Measurements from ENCODE around the gene TLCD3B.
A peak's percentile ranks its signal among the peaks of the same experiment; 100 is the strongest.
"Not testable (repeated sequence)": the region's sequence is repeated elsewhere in the genome, so short reads cannot be mapped to it uniquely, and the experiment has no call there.

Gene TLCD3B

GRCh38 chr16:30027588-30028437, 3.3 kb downstream of the TLCD3B start:
- DNase-seq, result no peak

- DNase-seq, result no peak
Observed at GRCh38 chr16:30026449-30026848, 4.6 kb downstream of the TLCD3B start.

DNA sequence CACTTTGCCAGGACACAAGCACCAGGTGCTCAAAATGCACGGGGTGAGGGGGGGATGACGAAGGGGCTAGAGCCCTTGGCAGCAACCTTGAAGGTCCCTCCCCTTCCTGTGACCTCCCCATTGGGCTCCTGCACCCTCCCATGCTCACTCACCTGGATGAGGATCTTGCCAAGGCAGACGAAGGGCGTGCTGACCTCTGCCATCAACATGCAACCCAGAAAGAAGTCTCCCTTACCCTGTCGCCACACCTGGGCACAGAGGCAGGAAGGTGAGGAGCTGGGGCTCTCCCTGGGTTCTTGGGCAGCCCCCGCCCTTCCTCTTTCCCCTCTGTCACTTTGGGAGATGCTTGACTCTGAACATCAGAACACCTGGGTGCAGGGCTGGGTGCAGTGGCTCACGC, 5.5 kb downstream of the TLCD3B start:
- DNase-seq, result no peak

DNA sequence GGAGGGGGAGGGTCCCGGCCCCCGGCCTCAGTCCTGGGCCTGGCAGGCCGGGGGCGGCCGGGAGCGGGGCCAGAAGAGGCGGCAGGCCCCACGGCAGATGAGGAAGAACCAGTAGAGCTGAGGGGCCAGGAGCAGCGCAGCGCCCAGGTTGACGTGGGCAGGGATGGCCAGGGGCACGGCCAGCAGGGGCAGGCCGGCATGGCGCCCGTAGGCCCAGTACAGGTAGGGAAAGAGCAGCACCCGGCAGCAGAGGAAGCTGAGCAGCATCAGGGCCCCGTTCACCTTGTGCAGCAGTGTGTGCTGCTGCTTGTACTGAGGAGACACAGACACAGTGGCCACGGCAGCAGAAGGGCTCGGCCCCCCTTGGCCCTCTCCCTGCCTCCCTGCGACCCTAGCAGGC, 5.9 kb downstream of the TLCD3B start:
- DNase-seq, result no peak

GRCh38 chr16:30024451-30024850, 6.6 kb downstream of the TLCD3B start:
- no peak for DNase-seq

- DNase-seq, result no peak
Observed at GRCh38 chr16:30023586-30023985, 7.5 kb downstream of the TLCD3B start.

- no peak for DNase-seq
Observed at GRCh38 chr16:30022887-30023286, 8.2 kb downstream of the TLCD3B start, which contains the start of gene C16orf92. C16orf92 (plus strand) TSS chr16:30023198; CDS start chr16:30023341, 143 bp downstream.

GRCh38 chr16:30018731-30019158, 12.3 kb downstream of the TLCD3B start:
- DNase-seq, result no peak

DNA sequence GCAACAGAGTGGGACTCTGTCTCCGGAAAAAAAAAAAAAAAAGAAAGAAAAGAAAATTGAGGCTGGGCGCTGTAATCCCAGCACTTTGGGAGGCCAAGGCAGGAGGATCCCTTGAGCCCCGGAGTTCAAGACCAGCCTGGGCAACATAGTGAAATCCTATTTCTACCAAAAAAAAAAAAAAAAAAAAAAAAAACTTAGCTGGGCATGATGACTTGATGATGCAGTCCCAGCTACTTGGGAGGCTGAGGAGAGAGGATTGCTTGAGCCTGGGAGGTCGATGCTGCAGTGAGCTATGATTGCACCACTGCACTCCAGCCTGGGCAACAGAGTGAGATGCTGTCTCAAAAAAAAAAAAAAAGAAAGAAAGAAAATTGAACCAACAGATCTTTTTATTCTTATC, 13.1 kb downstream of the TLCD3B start:
- not testable (repeated sequence) for DNase-seq

DNA sequence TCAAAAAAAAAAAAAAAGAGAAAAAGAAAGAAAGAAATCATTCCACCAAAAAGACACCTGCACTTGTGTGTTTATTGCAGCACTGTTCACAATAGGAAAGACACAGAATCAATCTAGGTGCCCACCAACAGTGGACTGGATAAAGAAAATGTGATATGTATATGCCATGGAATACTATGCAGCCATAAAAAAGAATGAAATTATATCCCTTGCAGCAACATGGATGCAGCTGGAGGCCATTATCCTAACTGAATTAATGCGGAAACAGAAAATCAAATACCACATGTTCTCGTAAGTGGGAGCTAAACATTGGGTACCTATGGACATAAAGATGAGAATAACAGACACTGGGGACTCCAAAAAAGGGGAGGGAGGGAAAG, 13.8 kb downstream of the TLCD3B start:
- DNase-seq, result no peak

DNA sequence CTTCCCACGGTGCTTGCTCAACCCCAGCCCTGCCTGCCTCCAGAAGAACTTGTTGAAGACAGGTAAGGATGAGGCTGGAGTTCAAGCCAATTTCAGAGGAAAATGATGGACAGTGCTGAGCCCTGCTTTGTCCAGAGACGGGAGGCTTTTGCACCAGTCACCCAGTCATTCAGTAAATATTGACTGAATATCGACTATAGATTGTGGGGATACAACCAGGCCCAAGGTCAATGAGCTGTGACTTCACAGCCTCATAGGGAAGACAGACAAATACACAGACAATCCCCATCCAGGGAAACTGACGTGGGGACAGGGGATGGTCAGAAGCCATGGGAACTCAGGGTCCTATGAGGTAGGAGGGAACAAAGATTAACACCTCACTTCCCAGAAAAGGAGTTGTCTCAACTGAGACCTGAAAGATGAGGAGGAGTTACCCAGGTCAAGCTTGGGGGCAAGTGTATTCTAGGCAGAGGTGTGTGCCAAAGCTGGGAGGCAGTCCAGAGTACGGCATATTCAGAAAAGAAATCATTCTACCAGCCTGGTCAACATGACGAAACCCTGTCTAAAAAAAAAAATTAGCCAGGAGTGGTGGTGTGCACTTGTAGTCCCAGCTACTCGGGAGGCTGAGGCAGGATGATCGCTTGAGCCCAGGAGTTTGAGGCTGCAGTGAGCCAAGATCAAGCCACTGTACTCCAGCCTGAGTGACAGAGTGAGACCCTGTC, 14.4 kb downstream of the TLCD3B start:
- no peak for DNase-seq

GRCh38 chr16:30015450-30015849, 15.6 kb downstream of the TLCD3B start:
- not testable (repeated sequence) for DNase-seq

GRCh38 chr16:30012598-30012997, 18.5 kb downstream of the TLCD3B start:
- not testable (repeated sequence) for DNase-seq

DNA sequence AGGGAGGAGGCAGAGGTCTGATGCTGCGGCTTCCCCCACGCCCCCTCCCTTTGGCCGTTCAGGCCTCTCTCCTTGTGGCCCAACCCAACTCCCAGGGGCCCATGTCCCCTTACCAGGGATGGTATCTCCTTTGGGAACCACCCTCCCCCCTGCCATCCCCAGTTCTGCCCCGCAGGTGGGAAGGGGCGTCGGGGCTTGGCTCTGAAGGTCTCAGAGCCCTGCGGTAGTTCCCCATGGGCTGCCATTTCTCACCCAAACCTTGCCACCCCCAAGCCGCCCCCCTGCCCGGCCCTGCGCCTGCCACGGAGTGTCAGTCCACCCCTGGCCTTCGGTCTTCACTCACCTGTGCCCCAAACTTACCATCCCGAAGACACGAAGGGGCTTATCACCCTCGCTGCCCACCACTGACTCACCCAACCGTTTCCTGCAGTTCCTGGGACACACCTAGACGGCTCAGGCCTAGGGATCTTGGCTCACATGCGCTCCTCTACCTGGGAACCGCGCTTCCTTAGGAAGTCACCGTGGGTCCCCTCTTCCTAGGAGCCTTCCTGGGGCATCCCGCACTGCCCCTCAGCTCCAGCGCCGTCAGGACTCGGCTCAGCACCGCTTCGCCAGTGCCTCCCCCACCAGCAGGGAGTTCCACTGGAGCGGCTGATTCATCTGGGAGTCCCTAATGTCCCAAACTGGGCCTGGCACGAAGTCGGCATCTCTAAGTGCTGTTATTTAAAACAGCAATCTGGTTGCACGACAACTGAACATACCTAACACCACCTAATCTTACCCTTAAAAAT, 19.2 kb downstream of the TLCD3B start:
- no peak for DNase-seq

GRCh38 chr16:30010844-30011713, 20.0 kb downstream of the TLCD3B start, which contains the start of gene DOC2A:
DOC2A (minus strand) TSS chr16:30011027; CDS start chr16:30010222, 805 bp downstream.
- DNase-seq, result peak in 9 of 51 donors; percentile 14 to 47 (median 27)

DNA sequence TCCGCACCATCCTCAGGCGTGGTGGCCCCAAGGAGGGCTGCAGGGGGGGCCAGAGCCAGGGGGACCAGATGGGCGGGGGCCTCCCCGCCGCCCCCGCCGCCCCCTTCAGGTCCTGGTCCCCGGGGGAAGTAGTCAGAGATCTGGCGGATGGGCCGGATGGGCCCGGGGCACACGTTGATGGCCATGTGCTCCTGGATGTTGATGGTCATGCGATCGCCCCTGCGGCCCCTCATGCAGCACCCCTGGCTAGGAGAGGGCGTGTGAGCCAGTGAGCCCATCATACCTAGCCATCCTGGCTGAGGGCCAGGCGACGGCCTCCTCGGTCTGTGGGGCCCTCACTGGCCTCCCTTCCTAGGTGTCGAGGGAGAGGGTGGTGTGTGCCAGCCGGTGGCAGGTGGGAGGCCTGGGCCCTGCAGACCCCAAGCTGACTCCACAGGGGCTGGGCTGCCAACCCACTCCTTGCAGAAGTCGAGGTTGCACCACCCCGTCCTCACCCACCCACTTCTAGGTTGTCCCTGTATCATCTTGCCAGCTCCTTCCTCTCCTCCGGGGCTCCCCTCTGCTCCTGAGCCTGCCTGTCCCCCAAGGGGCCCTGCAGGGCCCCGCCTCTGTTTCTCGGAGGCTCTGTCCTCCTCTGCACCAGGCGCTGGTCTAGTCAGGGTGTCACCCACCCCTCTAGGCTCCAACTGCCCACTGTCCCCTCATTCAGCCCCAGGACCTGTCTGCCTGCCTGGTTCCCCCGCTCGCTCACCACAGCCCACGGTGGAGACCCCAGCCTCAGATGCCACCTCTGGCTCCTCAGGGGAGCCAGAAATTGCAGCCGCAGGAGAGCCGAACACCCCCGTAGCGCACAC, 20.9 kb downstream of the TLCD3B start:
- DNase-seq, result peak in 1 of 51 donors; percentile 47

DNA sequence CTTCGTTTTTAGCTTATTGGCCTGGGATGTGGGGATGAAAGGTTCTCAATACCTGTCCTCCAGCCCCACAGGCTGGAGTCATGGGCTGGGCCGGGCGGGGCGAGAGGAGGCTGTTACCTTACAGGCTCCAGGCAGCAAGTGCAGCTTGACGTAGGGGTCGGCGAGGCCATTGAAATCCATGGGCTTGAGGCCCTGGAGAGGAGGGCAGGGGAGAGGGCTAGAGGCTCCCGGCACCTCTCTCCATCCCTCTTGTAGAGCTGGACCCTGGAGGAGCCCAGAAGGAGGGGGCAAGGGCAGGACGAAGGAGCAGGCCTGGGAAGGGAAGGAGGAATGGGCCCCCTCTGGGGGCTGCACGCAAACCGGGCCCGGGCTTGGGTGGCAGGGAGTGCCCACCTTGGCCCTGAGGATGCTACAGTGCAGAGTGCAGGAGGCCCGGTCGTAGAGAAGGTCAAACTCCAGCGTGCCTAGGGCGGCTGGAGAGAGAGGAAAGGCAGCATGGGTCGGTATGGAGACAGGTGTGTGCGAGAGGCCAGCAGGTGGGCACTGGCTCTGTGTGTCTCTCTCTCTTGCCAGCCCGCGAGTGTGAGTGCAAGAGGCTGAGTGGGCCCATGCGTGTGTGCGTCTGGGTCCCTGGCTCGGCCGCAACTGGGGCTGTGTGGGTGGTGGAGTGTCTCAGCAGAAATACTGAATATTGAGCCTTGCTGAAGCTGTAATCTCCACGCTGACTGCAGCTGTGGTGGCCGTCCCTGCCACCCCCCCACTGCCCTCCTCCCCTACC, 21.8 kb downstream of the TLCD3B start:
- DNase-seq, result peak in 1 of 51 donors; percentile 52

GRCh38 chr16:30007378-30007895, 23.6 kb downstream of the TLCD3B start:
- DNase-seq, result no peak

All from hypothalamus (tissue), 51 donors.